Fibroblast of peridontal ligament (primary cell): ENCODE data around the gene NUP214.
"Not testable (repeated sequence)": the region's sequence is repeated elsewhere in the genome, so short reads cannot be mapped to it uniquely, and the experiment has no call there.

Source experiments
- DNase-seq: peaks from one replicate; pipeline ENCODE4 v3.0.0-alpha.2; 2010; ENCODE audit errors: extremely low read depth

Gene NUP214

DNA sequence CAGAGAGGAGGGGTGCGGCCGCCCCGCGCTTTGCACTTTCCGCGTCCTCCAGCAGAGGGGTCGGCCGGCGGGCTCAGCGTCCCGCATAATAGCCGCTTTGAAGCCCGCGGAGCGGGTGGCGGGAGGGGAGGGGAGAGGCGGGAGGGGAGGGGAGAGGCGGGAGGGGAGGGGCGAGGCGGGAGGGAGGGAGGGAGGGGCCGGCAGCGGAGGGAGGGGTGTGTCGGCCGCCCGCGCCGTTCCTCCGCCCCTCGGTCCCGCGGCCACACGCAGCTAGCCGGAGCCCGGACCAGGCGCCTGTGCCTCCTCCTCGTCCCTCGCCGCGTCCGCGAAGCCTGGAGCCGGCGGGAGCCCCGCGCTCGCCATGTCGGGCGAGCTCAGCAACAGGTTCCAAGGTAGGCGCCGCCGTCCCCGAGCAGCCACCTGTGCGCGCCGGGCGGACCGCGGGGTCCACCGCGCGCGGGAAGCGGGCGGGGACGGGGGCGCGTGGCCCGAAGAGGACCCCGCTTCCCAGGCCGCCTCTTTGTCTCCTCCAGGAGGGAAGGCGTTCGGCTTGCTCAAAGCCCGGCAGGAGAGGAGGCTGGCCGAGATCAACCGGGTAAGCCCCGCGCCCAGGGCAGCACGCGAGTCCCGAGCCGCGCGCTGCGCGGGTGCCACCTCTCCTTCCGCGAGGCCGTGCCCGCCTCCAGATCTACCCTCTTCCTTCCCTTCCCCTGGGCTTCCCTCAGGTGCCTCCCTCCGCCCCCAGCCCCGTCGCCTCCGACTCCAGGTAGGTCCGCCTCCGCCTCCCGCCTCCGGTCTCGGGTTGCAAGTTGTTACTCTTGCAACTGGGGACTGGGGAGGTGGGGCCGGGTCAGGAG lies 28.9 kb upstream of the NUP214 start, which contains the start of gene AIF1L:
Gene AIF1L, plus strand, starts transcription at position 263 of the 857 bp plus-strand sequence. Its CDS starts 99 bp downstream, at position 362.
- DNase-seq: no peak

GRCh38 chr9:131097126-131097947 lies 28.0 kb upstream of the NUP214 start:
- no peak for DNase-seq

DNA sequence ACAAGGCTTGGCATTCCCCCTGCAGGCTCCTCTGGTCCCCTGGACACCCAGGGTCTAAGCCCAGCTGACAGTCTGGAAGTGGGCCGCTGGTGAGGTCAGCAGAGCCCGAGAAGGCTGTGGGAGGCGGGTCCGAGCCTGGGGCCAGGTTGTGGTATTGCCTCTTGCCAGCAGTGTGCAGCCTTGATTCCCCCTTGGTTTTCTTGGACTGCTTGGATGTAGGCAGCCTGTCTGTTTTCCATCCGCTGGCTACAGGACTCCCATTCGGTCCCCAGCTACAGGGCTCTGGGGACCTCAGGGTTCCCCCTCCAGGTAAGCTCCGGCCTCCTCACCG lies 27.5 kb upstream of the NUP214 start:
- DNase-seq: no peak

DNA sequence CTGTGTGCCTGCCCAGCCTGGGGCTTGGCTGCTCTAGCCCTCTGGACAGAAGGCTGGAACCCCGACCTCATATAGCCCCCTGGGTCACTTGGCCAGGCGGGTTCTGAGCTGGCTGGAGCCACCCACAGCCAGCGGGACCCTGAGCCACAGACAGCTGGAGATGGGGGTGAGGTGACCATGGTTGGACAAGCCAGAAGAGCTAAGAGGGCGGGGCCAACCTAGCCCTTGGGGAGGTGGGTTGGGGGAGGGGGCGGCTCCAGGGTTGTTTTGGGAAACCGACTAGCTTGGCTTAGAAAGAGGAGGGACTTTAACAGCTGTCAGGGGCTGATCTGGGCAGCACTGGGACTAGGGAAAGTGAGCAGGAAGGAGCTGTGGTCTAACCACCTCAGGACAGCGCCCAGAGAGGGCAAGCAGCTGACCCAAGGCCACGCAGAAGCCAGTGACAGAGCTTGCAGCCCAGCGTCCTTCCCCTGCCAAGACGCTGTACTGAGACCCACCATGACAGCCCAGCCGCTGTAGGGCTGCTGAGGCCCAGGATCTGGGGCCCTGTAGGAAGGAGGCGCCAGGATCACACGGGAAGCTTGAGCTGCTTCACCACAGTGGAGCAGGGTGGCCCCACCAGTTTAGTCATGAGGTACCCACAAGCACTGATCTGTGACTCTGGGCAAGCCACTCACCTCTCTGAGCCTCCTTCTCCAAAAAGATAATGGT lies 26.8 kb upstream of the NUP214 start:
- no peak for DNase-seq

- DNase-seq: no peak
These were observed 26.2 kb upstream of the NUP214 start for GRCh38 chr9:131099102-131099606.

DNA sequence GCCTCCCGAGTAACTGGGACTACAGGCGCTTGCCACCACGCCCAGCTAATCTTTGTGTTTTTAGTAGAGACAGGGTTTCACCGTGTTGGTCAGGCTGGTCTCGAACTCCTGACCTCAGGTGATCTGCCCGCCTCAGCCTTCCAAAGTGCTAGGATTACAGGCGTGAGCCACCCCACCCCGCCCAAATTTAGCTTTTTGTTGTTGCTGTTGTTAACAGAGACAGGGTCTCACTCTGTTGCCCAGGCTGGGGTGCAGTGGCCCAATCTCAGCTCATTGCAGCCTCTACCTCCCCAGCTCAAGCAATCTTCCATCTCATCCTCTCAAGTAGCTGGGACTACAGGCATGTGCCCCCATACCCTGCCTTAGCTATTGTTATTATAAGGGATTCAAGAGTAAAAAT lies 25.5 kb upstream of the NUP214 start:
- not testable (repeated sequence) for DNase-seq

DNA sequence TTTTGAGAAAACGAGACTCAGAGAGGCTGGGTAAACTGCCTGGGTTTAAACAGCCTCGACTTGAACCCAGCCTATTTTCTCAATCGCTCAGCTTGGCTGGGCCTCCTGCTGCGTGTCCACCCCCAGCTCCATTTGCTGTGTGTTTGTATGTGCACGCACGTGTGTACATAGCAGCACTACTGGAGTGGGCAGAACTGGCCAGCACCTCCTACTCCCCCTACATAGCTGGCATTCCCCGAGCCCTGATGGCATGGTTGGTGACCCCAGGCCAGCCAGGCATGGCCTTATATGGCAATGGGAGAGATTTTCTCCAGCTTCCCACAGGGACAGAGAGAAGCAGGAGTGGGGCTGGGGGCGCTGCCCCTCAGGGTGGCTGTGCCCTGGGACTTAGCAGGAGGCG lies 24.9 kb upstream of the NUP214 start:
- DNase-seq: no peak

- DNase-seq: no peak
These were observed 24.0 kb upstream of the NUP214 start for GRCh38 chr9:131101207-131101964.

GRCh38 chr9:131103024-131103423 lies 22.4 kb upstream of the NUP214 start:
- DNase-seq: no peak

DNA sequence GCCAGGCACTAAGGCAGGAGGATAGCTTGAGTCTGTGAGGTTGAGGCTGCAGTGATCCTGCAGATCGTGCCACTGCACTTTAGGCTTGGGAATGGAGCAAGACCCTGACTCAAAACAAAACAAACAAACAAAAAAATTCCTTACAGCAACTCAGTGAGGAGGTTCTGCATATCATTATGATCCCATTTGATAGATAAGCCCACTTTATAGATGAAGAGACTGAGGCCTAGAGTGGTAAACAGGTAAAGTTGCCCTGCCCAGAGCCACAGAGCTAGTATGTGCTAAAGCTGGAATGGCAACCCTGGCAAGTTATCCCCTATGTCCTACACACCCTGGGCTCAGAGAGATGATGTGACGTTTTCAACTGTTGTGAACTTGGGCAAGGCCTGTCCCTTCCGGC lies 21.9 kb upstream of the NUP214 start:
- no peak for DNase-seq

DNA sequence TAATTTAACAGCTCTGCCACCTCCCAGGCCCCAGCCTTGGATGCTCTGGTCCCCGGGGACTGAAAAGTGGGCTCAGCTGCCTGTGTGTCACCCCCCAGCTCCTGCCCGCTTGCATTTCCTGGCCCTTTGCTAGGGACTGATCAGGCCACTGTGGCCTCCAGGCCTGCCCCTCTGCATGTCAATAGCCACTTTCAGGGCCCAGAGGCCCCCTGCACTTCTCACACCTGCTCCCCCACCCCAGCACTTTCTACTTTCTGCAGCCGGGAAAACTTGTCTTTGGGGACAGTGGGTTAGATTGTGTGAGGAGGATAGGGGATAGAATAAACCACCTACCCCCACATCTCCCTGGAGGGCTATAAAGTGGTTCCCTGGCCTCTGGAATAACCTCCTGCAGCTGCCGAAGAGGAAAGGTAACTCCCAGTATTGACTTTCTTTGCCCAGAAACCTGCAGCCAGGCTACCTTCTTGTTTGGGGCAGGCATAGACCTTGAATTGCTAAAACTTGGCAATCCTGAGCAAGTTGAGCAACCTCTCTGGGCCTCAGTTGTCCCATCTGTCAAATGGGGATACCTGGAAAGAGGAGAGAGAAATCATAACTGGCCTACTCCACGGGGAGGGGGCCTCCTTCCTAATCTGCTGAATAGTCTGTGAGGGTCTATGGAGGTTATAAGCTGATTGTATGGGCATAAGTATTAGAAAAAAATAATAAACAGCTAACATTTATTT lies 21.2 kb upstream of the NUP214 start:
- DNase-seq: no peak

GRCh38 chr9:131105952-131106351 lies 19.4 kb upstream of the NUP214 start:
- DNase-seq: no peak

DNA sequence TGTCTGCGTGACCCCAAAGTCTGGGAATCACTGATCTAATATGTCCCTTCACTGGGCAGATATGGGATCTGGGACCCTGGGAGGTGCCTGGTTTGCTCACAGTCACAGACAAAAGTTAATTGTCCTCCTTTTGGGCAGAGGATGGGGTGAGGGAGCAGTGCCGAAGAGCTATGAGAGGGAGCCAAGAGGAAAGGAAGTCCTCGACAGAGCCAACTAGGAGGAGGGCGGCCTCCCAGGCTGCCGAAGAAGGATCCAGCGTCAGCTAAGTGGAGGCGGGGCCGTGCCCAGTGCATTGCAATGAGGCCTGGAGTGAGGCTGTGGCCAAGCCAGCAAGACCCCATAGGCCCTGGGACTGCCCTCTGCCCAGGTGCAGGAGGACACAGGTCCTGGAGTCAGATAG lies 17.6 kb upstream of the NUP214 start:
- no peak for DNase-seq

- no peak for DNase-seq
These were observed 14.1 kb upstream of the NUP214 start for GRCh38 chr9:131111186-131111853.

DNA sequence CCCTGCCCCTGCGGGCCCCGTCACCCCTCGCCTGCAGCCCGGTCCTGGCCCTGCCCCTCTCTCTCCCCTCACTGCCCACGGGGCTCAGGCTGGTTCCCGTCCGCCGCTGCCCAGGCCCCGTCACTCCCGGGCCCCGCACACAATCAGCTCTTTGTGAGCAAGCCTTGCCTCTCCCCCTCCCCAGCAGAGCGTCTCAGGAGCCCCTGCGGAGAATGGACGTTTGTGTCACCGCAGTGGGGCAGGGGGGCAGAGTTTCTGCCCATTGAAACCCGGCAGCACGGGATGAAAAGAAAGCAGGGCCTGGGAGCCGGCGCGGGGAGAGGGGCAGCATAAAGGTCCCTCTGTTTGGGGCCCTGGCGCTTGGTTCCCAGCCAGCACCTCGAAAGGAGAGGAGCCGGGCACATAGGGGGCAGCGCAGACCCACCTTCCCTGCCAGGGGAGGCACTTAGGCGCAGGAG lies 13.5 kb upstream of the NUP214 start:
- no peak for DNase-seq

- DNase-seq: no peak
These were observed 12.8 kb upstream of the NUP214 start for GRCh38 chr9:131112374-131113154.

DNA sequence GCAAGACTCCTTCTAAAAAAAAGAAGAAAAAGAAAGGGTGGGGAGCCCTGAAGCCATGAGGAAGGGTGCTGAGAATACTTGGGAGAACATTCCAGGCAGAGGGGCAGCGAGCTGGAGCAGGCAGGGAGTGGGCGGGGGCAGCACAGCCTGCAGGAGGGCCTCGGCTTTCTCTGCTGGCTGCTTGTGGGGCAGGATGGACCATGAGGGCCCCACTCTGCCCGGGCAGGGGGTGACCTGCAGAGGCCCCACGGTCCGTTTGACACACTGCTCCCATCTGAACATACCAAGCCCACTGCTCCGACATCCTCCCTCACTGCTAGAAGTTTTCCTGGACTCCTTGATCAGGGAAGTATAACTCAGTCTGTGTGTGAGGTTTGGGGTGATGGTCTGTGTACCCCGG lies 11.7 kb upstream of the NUP214 start:
- DNase-seq: no peak

DNA sequence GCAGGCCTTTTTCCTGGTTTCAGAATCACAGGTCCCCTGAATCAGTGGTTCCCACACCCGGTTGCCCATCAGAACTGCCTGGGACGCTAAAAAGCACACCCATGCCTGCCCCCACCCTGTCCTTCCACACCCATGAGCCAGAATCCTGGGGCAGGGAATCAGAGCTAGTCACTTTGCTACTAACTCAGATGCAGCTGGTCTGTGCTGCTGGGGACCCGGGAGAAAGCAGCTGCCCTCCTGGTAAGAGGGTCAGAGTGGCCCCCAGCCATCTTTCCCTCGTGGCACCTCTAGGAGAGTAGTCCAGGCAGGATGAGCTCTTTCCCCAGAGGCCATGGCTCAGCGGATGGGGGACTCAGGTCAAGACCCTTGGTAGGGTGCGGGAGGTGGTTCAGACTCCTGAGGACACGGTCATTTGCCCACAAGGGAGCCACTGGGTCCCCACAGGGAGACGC lies 11.3 kb upstream of the NUP214 start:
- no peak for DNase-seq

DNA sequence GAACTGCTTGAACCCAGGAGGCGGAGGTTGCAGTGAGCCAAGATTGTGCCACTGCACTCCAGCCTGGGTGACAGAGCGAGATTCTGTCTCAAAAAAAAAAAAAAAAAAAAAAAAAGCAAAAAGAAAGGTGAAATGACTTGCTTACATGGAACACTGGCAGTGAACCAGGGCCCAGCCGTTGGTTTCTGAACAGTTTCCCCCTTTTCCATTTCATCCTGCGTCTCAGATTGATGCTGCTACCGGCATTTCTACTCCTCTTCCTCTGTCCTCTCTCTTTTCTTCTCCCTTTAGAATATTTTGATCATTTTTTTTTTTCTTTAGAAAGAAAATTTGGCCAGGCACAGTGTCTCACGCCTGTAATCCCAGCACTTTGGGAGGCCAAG lies 10.0 kb upstream of the NUP214 start:
- not testable (repeated sequence) for DNase-seq
